ENCODE data around the gene XRCC4.

GRCh38 chr5:83050723-83051340 is 26.5 kb upstream of the XRCC4 start:
- TF ChIP-seq EZH2 (IDR thresholded peaks at IDR 0.05) (no peak), POLR2A (IDR thresholded peaks at IDR 0.05; ENCODE audit: borderline replicate concordance, extremely low read depth, insufficient read depth, insufficient read length) (no peak), CTCF (IDR thresholded peaks at IDR 0.05 in 2 of 3, conservative IDR thresholded peaks at IDR 0.05 in 1 of 3; ENCODE audit: borderline replicate concordance in 1 of 3, insufficient read depth in 1 of 3, low read depth in 2 of 3, low read length in 2 of 3) (no peak), SP1 (IDR thresholded peaks at IDR 0.05; ENCODE audit: low read depth) (no peak), YY1 (IDR thresholded peaks at IDR 0.05; ENCODE audit: extremely low read depth, insufficient replicate concordance, low read depth, low read length) (no peak), JUND (IDR thresholded peaks at IDR 0.05) (no peak), POLR2AphosphoS5 (IDR thresholded peaks at IDR 0.05; ENCODE audit: low read depth, low read length) (no peak), EZH2phosphoT487 (IDR thresholded peaks at IDR 0.05; ENCODE audit: borderline replicate concordance) (no peak), RAD21 (IDR thresholded peaks at IDR 0.05; ENCODE audit: low read depth) (no peak), ZBTB33 (IDR thresholded peaks at IDR 0.05; ENCODE audit: extremely low read depth, insufficient replicate concordance, low read length) (no peak), CEBPB (IDR thresholded peaks at IDR 0.05; ENCODE audit: low read depth) (no peak), ZFX (IDR thresholded peaks at IDR 0.05) (no peak), MAX (IDR thresholded peaks at IDR 0.05) (no peak), ATF3 (IDR thresholded peaks at IDR 0.05) (no peak)
